ENCODE results near the gene CLIC1.

DNA sequence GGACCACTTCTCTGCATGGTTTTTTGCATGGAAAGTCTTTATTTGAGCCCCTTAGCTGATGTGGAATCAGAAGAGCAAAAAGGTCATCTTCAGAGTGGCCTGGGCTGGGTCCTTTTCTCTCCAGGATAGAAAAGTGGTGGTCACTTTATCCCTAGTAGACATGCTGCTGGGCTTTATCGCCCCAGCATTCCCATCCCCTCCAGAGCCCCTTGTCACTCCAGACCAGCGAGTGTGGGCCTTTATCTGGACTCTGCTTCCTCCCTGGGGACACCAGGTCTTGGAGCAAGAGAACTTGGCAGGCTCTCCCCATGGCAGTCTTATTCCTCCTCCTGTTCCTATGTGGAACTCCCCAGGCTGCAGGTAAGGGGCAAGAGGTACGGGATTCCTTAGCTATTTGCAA lies 29.7 kb downstream of the CLIC1 start, which contains the start of gene LY6G6F:
- no peak for TF ChIP-seq EZH2 (IDR thresholded peaks at IDR 0.05; ENCODE audit: borderline replicate concordance, insufficient read depth, low read depth, low read length, poor library complexity, severe bottlenecking)
- TF ChIP-seq, protein P1, sequence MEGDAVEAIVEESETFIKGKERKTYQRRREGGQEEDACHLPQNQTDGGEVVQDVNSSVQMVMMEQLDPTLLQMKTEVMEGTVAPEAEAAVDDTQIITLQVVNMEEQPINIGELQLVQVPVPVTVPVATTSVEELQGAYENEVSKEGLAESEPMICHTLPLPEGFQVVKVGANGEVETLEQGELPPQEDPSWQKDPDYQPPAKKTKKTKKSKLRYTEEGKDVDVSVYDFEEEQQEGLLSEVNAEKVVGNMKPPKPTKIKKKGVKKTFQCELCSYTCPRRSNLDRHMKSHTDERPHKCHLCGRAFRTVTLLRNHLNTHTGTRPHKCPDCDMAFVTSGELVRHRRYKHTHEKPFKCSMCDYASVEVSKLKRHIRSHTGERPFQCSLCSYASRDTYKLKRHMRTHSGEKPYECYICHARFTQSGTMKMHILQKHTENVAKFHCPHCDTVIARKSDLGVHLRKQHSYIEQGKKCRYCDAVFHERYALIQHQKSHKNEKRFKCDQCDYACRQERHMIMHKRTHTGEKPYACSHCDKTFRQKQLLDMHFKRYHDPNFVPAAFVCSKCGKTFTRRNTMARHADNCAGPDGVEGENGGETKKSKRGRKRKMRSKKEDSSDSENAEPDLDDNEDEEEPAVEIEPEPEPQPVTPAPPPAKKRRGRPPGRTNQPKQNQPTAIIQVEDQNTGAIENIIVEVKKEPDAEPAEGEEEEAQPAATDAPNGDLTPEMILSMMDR (IDR thresholded peaks at IDR 0.05) = no peak
